IMR-90 (cell line): ENCODE measurements around the gene ZDHHC4. TPM values are rescaled to one million over a fixed set of nuclear protein-coding genes. Genes with fewer than 3 reads are reported as not detected.

Experiments used
- ATAC-seq: fragments of 200-7000 bp; cut with Tn5 transposase; 2 replicates; pipeline ENCODE4 v1.9.1; 2020; ENCODE audit warnings: low read depth, mild to moderate bottlenecking, moderate library complexity
- BruUV-seq: library from RNA; stranded (reverse); fragments of 400-500 nt; replicated peaks from 2 replicates; lab custom pipeline; 2021; lab: Mats Ljungman, UMichigan
- CTCF ChIA-PET: fragments of 300-600 bp; formaldehyde crosslinking; extraction: SDS; loops from one replicate; lab custom pipeline; 2021; ENCODE audit warnings: antibody characterized with exemption; lab: Yijun Ruan, JAX
- POLR2A ChIA-PET: fragments of 300-600 bp; sonication (Branson Sonifier 250); formaldehyde crosslinking; loops from one replicate; lab custom pipeline; 2022; ENCODE audit warnings: antibody characterized with exemption; ENCODE audit not compliant: unreplicated experiment; lab: Charles Lee
- DNase-seq: peaks from one replicate; pipeline ENCODE4 v3.0.0; 2013
- H2AFZ ChIP-seq: replicated peaks from 2 replicates; pipeline ENCODE3; 2013; ENCODE audit warnings: low read length, mild to moderate bottlenecking; ENCODE audit not compliant: poor library complexity
- H2AK5ac ChIP-seq: 2 replicates; pipeline ENCODE4 v1.6.1; 2013; ENCODE audit warnings: low read depth, low read length, inconsistent platforms
- H2AK9ac ChIP-seq: replicated peaks from 2 replicates; pipeline ENCODE3; 2013; ENCODE audit warnings: mild to moderate bottlenecking, low read depth, low read length, moderate library complexity; ENCODE audit not compliant: poor library complexity
- H2BK120ac ChIP-seq: 2 replicates; pipeline ENCODE4 v1.6.1; 2013; ENCODE audit warnings: low read depth, low read length, inconsistent platforms
- H2BK15ac ChIP-seq: 3 replicates; pipeline ENCODE4 v1.6.1; 2013; ENCODE audit warnings: low read depth, low read length, inconsistent platforms
- H2BK20ac ChIP-seq: 2 replicates; pipeline ENCODE4 v1.6.1; 2013; ENCODE audit warnings: low read depth, mild to moderate bottlenecking, inconsistent platforms, low read length, moderate library complexity
- H2BK5ac ChIP-seq: 2 replicates; pipeline ENCODE4 v1.6.1; 2013; ENCODE audit warnings: mild to moderate bottlenecking, low read depth, low read length, inconsistent platforms; ENCODE audit not compliant: poor library complexity, severe bottlenecking
- H3K14ac ChIP-seq: replicated peaks from 2 replicates; pipeline ENCODE4 v1.6.1; 2013; ENCODE audit warnings: low read depth, low read length, inconsistent platforms
- H3K18ac ChIP-seq: 2 replicates; pipeline ENCODE4 v1.6.1; 2013; ENCODE audit warnings: low read depth, low read length, control low read depth
- H3K23ac ChIP-seq: 2 replicates; pipeline ENCODE4 v1.6.1; 2013; ENCODE audit warnings: low read depth, low read length, inconsistent platforms
- H3K27ac ChIP-seq: 2 replicates; pipeline ENCODE4 v1.5.1; 2013; ENCODE audit warnings: mild to moderate bottlenecking, control low read depth, low read length; ENCODE audit not compliant: insufficient read depth
- H3K27me3 ChIP-seq: 2 replicates; pipeline ENCODE4 v1.6.1; 2013; ENCODE audit warnings: low read length; ENCODE audit not compliant: control insufficient read depth, insufficient read depth
- H3K36me3 ChIP-seq: 2 replicates; pipeline ENCODE4 v1.6.1; 2013; ENCODE audit warnings: low read length, mixed read lengths; ENCODE audit not compliant: control insufficient read depth, insufficient read depth
- H3K4ac ChIP-seq: 2 replicates; pipeline ENCODE4 v1.6.1; 2013; ENCODE audit warnings: low read depth, low read length, inconsistent platforms
- H3K4me1 ChIP-seq: 2 replicates; pipeline ENCODE4 v1.6.1; 2013; ENCODE audit warnings: low read length, mixed read lengths; ENCODE audit not compliant: control insufficient read depth, insufficient read depth
- H3K4me2 ChIP-seq: 2 replicates; pipeline ENCODE4 v1.6.1; 2013; ENCODE audit warnings: low read depth, mild to moderate bottlenecking, control low read depth, low read length, moderate library complexity
- H3K4me3 ChIP-seq: 2 replicates; pipeline ENCODE4 v1.5.1; 2013; ENCODE audit warnings: low read depth, mild to moderate bottlenecking, control low read depth, low read length, moderate library complexity; ENCODE audit not compliant: insufficient read depth
- H3K56ac ChIP-seq: 2 replicates; pipeline ENCODE4 v1.6.1; 2013; ENCODE audit warnings: low read length, inconsistent platforms; ENCODE audit not compliant: insufficient read depth; ENCODE audit errors: extremely low read depth
- H3K79me1 ChIP-seq, 2 experiments: 2 replicates each; pipeline ENCODE4 v1.6.1; 2013; ENCODE audit warnings: low read length in 2 of 2, inconsistent platforms in 1 of 2, low read depth in 1 of 2
- H3K9ac ChIP-seq: 2 replicates; pipeline ENCODE4 v1.6.1; 2013; ENCODE audit warnings: low read depth, low read length, control low read depth
- H3K9me1 ChIP-seq: 2 replicates; pipeline ENCODE4 v1.6.1; 2013; ENCODE audit warnings: low read length, inconsistent platforms; ENCODE audit not compliant: insufficient read depth
- H3K9me3 ChIP-seq: 2 replicates; pipeline ENCODE4 v1.6.1; 2013; ENCODE audit warnings: low read length; ENCODE audit not compliant: control insufficient read depth, insufficient read depth
- H4K20me1 ChIP-seq: 2 replicates; pipeline ENCODE4 v1.6.1; 2013; ENCODE audit warnings: low read length, inconsistent platforms; ENCODE audit not compliant: insufficient read depth
- H4K5ac ChIP-seq: 2 replicates; pipeline ENCODE4 v1.6.1; 2013; ENCODE audit warnings: mild to moderate bottlenecking, low read depth, low read length, control low read depth
- H4K8ac ChIP-seq, 2 experiments: 2 replicates each; pipeline ENCODE4 v1.6.1; 2013; ENCODE audit warnings: low read depth in 2 of 2, low read length in 2 of 2, control low read depth in 1 of 2, inconsistent platforms in 1 of 2
- H4K91ac ChIP-seq: 2 replicates; pipeline ENCODE4 v1.6.1; 2013; ENCODE audit warnings: low read depth, low read length, inconsistent platforms; ENCODE audit not compliant: insufficient read depth
- BHLHE40 ChIP-seq: fragments of 150-350 bp; IDR thresholded peaks from 2 replicates; pipeline ENCODE4 v1.6.1; 2016; ENCODE audit warnings: mild to moderate bottlenecking, low read depth, low read length
- CEBPB ChIP-seq: IDR thresholded peaks from 2 replicates; pipeline ENCODE4 v1.6.1; 2012; ENCODE audit warnings: low read depth, low read length, improper control_type of control experiment
- CHD1 ChIP-seq: IDR thresholded peaks from 2 replicates; pipeline ENCODE4 v1.6.1; 2012; ENCODE audit warnings: low read depth, low read length, improper control_type of control experiment
- FOS ChIP-seq: fragments of 150-350 bp; IDR thresholded peaks from 2 replicates; pipeline ENCODE4 v1.6.1; 2016; ENCODE audit warnings: low read depth, low read length
- MAFK ChIP-seq: IDR thresholded peaks from 2 replicates; pipeline ENCODE4 v1.6.1; 2012; ENCODE audit warnings: low read depth, low read length, improper control_type of control experiment
- MAZ ChIP-seq: IDR thresholded peaks from 2 replicates; pipeline ENCODE4 v1.6.1; 2012; ENCODE audit warnings: low read depth, mild to moderate bottlenecking, low read length, improper control_type of control experiment, moderate library complexity, borderline replicate concordance
- MXI1 ChIP-seq: IDR thresholded peaks from 2 replicates; pipeline ENCODE4 v1.6.1; 2012; ENCODE audit warnings: low read depth, mild to moderate bottlenecking, low read length, moderate library complexity, borderline replicate concordance
- NFE2L2 ChIP-seq: fragments of 150-350 bp; IDR thresholded peaks from 2 replicates; pipeline ENCODE4 v1.6.1; 2016; ENCODE audit warnings: low read depth, mild to moderate bottlenecking, low read length
- POLR2A ChIP-seq: IDR thresholded peaks from 2 replicates; pipeline ENCODE4 v1.6.1; 2012; ENCODE audit warnings: mild to moderate bottlenecking, low read depth, low read length
- RCOR1 ChIP-seq: IDR thresholded peaks from 2 replicates; pipeline ENCODE4 v1.6.1; 2012; ENCODE audit warnings: mild to moderate bottlenecking, low read length, improper control_type of control experiment; ENCODE audit not compliant: insufficient replicate concordance
- USF2 ChIP-seq: fragments of 150-350 bp; IDR thresholded peaks from 2 replicates; pipeline ENCODE4 v1.6.1; 2017; ENCODE audit warnings: mild to moderate bottlenecking, antibody characterized with exemption, low read length, low read depth
- WGBS, 2 experiments: methylation state at CpG; one replicate each; pipeline versions ENCODE4 v1.1.5 to v1.1.7; 2013; ENCODE audit warnings: missing lambda C conversion rate in 2 of 2; ENCODE audit not compliant: insufficient read length in 1 of 2; ENCODE audit errors: extremely low coverage in 2 of 2; 5-methylcytosine and 5-hydroxymethylcytosine counted together
- dilution Hi-C: fragments of 300-500 bp; cut with HindIII; formaldehyde crosslinking; loops from one replicate; pipeline ENCODE4 v1.14.3; 2018; ENCODE audit warnings: low sequenced_read_pairs; ENCODE audit not compliant: unreplicated experiment
- in situ Hi-C: fragments of 300-500 bp; cut with MboI; formaldehyde crosslinking; loops from 3 replicates; pipeline ENCODE4 v1.14.3; 2019; ENCODE audit warnings: low sequenced_read_pairs, inconsistent platforms, mixed read lengths
- intact Hi-C: fragments of 100-400 bp; cut with micrococcal nuclease; formaldehyde crosslinking; loops from 2 replicates; pipeline ENCODE4 v1.10.0; 2022
- polyA plus RNA-seq, 3 experiments: library from polyadenylated mRNA; depleted of rRNA; stranded (reverse); fragments of >200 nt; gene quantifications; 2 replicates each; pipeline ENCODE4 v1.2.3, GENCODE V29; 2012; ENCODE audit warnings: low replicate concordance in 1 of 3
- total RNA-seq: library from RNA; depleted of rRNA; stranded (reverse); fragments of >200 nt; gene quantifications from 2 replicates; pipeline ENCODE4 v1.2.3, GENCODE V29; 2012
- TF ChIP-seq, protein P1 (sequence below): fragments of 150-350 bp; IDR thresholded peaks from 2 replicates; pipeline ENCODE4 v1.6.1; 2016; ENCODE audit warnings: low read depth, mild to moderate bottlenecking, low read length, moderate library complexity, borderline replicate concordance
- TF ChIP-seq, protein P2 (sequence below): conservative IDR thresholded peaks from 2 replicates; pipeline ENCODE4 v1.5.1; 2012; ENCODE audit warnings: mild to moderate bottlenecking, low read depth, low read length, improper control_type of control experiment

Gene ZDHHC4
- total and polyA plus RNA-seq, 2 of the 4 experiments (the other 2 are of a cell fraction), result 43.9 to 58.3 TPM

DNA sequence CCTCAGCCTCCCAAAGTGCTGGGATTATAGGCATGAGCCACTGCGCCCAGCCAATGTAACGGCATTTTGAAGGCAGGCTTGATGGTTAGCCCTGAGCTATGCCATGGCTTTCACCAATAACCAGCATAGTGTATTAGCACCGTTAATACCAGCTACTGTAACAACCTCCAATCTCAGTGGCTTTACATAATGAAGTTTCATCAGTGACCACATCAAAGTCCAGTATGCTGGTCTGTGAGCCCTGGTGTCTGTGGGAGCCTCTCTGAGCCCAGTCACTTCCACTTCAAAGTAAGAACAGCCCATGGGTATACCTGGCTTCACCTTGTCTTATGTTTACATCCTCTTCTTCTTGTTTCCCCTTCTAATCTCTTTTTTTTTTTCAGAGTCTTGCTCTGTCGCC is 11.6 kb upstream of the ZDHHC4 start:
- H2AK9ac ChIP-seq, result no peak overlapping the region
- no peak overlapping the region for H4K8ac ChIP-seq
- no peaks in the 10 kb centered on the region; the same call in 1 of the 2 replicates for H3K9me3 ChIP-seq
- DNase-seq (no peak), ATAC-seq (no peak)
- no peak overlapping the region for H2BK5ac ChIP-seq
- H2AK5ac ChIP-seq, result no peak overlapping the region
- no peak overlapping the region for H4K5ac ChIP-seq
- H3K27me3 ChIP-seq, result no peaks in the 10 kb centered on the region
- H3K18ac ChIP-seq, result no peak overlapping the region
- no peaks in the 10 kb centered on the region for H4K20me1 ChIP-seq
- no peak overlapping the region for H2BK15ac ChIP-seq
- H3K56ac ChIP-seq, result no peak overlapping the region
- no peak overlapping the region for H2AFZ ChIP-seq
- no peak overlapping the region for H3K23ac ChIP-seq
- no peaks in the 10 kb centered on the region for H3K9me1 ChIP-seq
- no peak overlapping the region for H3K27ac ChIP-seq
- no peak overlapping the region for H3K14ac ChIP-seq
- TF ChIP-seq POLR2A (no peak), CEBPB (no peak), BHLHE40 (no peak), USF2 (no peak), CHD1 (no peak), FOS (no peak), MAZ (no peak), RCOR1 (no peak), MAFK (no peak), NFE2L2 (no peak), MXI1 (no peak)
- TF ChIP-seq, protein P1, sequence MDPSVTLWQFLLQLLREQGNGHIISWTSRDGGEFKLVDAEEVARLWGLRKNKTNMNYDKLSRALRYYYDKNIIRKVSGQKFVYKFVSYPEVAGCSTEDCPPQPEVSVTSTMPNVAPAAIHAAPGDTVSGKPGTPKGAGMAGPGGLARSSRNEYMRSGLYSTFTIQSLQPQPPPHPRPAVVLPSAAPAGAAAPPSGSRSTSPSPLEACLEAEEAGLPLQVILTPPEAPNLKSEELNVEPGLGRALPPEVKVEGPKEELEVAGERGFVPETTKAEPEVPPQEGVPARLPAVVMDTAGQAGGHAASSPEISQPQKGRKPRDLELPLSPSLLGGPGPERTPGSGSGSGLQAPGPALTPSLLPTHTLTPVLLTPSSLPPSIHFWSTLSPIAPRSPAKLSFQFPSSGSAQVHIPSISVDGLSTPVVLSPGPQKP, result no peak
- TF ChIP-seq, protein P2, sequence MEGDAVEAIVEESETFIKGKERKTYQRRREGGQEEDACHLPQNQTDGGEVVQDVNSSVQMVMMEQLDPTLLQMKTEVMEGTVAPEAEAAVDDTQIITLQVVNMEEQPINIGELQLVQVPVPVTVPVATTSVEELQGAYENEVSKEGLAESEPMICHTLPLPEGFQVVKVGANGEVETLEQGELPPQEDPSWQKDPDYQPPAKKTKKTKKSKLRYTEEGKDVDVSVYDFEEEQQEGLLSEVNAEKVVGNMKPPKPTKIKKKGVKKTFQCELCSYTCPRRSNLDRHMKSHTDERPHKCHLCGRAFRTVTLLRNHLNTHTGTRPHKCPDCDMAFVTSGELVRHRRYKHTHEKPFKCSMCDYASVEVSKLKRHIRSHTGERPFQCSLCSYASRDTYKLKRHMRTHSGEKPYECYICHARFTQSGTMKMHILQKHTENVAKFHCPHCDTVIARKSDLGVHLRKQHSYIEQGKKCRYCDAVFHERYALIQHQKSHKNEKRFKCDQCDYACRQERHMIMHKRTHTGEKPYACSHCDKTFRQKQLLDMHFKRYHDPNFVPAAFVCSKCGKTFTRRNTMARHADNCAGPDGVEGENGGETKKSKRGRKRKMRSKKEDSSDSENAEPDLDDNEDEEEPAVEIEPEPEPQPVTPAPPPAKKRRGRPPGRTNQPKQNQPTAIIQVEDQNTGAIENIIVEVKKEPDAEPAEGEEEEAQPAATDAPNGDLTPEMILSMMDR, result no peak
- WGBS, 2 experiments, result 81% methylated on average over 2 of the region's 4 CpGs; no CpG with 5 or more reads in 1 of the 2 experiments
- no peak overlapping the region for H3K4me3 ChIP-seq
- ChIA-PET POLR2A (no interaction called here), CTCF (no interaction called here)
- H3K4ac ChIP-seq, result no peak overlapping the region
- H3K4me2 ChIP-seq, result no peak overlapping the region
- no peak overlapping the region for H3K9ac ChIP-seq
- H2BK20ac ChIP-seq, result no peak overlapping the region
- H4K91ac ChIP-seq, result no peak overlapping the region
- no peaks in the 10 kb centered on the region for H3K36me3 ChIP-seq
- intact Hi-C loops (loop anchor here (2.0 kb wide), 1 partner anchor 75 kb away; no protein-coding TSS in a partner anchor), dilution Hi-C loops (no loop called here), in situ Hi-C loops (no loop called here)
- no peak overlapping the region for H2BK120ac ChIP-seq
- no peaks in the 10 kb centered on the region for H3K79me1 ChIP-seq
- no TSS peak for BruUV-seq
- H3K4me1 ChIP-seq, result no peaks in the 10 kb centered on the region
